Fibroblast of pulmonary artery (primary cell): Measurements from ENCODE around the gene PPID.
"Not testable (repeated sequence)": the region's sequence is repeated elsewhere in the genome, so short reads cannot be mapped to it uniquely, and the experiment has no call there.

Experiments
- DNase-seq: peaks from one replicate; pipeline ENCODE4 v3.0.0-alpha.2; 2010; ENCODE audit warnings: low read depth
- H3K4me3 ChIP-seq: replicated peaks from 2 replicates; pipeline ENCODE4 v1.5.1; 2011; ENCODE audit warnings: low read depth, mild to moderate bottlenecking, control low read depth, low read length, moderate library complexity
- CTCF ChIP-seq: IDR thresholded peaks from 2 replicates; pipeline ENCODE4 v1.5.1; 2011; ENCODE audit warnings: mild to moderate bottlenecking, control low read depth, low read length, inconsistent platforms; ENCODE audit errors: missing control alignments

Gene PPID

GRCh38 chr4:158667651-158668198 is 55.5 kb downstream of the PPID start:
- peak; percentile 15 for DNase-seq
- no peak overlapping the region for H3K4me3 ChIP-seq
- TF ChIP-seq CTCF: peak; percentile 54

- no peak overlapping the region for H3K4me3 ChIP-seq
- no peak for DNase-seq
- TF ChIP-seq CTCF: no peak
Measured at GRCh38 chr4:158666892-158667291, 56.3 kb downstream of the PPID start.

GRCh38 chr4:158664806-158665205 is 58.4 kb downstream of the PPID start:
- no peak for TF ChIP-seq CTCF
- DNase-seq: no peak
- no peak overlapping the region for H3K4me3 ChIP-seq

- peak; percentile 54 for DNase-seq
- H3K4me3 ChIP-seq: not testable (repeated sequence)
Measured at GRCh38 chr4:158663707-158664625, 59.2 kb downstream of the PPID start.

- not testable (repeated sequence) for H3K4me3 ChIP-seq
Measured at GRCh38 chr4:158663255-158663654, 59.9 kb downstream of the PPID start.

More at GRCh38 chr4:158663255-158663654, 59.9 kb downstream of the PPID start:
- not testable (repeated sequence) for DNase-seq
